HCT116 (cell line): ENCODE data around the gene UBE2R2. TPM values are rescaled to one million over a fixed set of nuclear protein-coding genes. Genes with fewer than 3 reads are reported as not detected.
"Not testable (repeated sequence)": the region's sequence is repeated elsewhere in the genome, so short reads cannot be mapped to it uniquely, and the experiment has no call there.

Experiments
- ATAC-seq: fragments of 200-7000 bp; cut with Tn5 transposase; 2 replicates; pipeline ENCODE4 v1.9.1; 2020; ENCODE audit warnings: mild to moderate bottlenecking, moderate library complexity
- BruUV-seq: library from RNA; stranded (reverse); fragments of 400-500 nt; replicated peaks from 2 replicates; lab custom pipeline; 2021; lab: Mats Ljungman, UMichigan
- CTCF ChIA-PET: fragments of 300-600 bp; sonication (Branson Sonifier 250); formaldehyde crosslinking; loops from one replicate; lab custom pipeline; 2021; ENCODE audit warnings: antibody characterized with exemption; lab: Charles Lee
- POLR2A ChIA-PET: fragments of 300-600, 350-600 bp; sonication (Branson Sonifier 250); formaldehyde crosslinking; loops from one replicate; lab custom pipeline; 2021; ENCODE audit warnings: antibody characterized with exemption; lab: Charles Lee
- RAD21 ChIA-PET, 2 experiments: fragments of 300-600 bp; sonication (Branson Sonifier 250); formaldehyde crosslinking; loops; one replicate each; lab custom pipeline; 2023; ENCODE audit warnings: low total read pairs in 2 of 2; ENCODE audit not compliant: uncharacterized antibody in 2 of 2, unreplicated experiment in 2 of 2, low non-redundant PET in 1 of 2; lab: Charles Lee
- DNase-seq: peaks from one replicate; pipeline ENCODE4 v3.0.0-alpha.2; 2010; ENCODE audit warnings: low read depth, low spot score
- H2AFZ ChIP-seq: fragments of 200-600 bp; shearing (Covaris generic), sonication (generic); 2 replicates; pipeline ENCODE4 v1.6.1; 2017; ENCODE audit warnings: low read depth, mixed run types, mixed read lengths, antibody characterized with exemption, low read length; ENCODE audit not compliant: poor library complexity, severe bottlenecking
- H3K27ac ChIP-seq: 2 replicates; pipeline ENCODE4 v1.5.1; 2012; ENCODE audit warnings: low read depth, low read length
- H3K27me3 ChIP-seq: fragments of 200-600 bp; sonication (generic); 2 replicates; pipeline ENCODE4 v1.6.1; 2016; ENCODE audit warnings: mixed run types, low read length, mixed read lengths; ENCODE audit not compliant: insufficient read depth
- H3K36me3 ChIP-seq, 2 experiments: fragments of 200-500 bp in 1 of 2; fragments of 200-600 bp in 1 of 2; sonication (Bioruptor generic) in 1 of 2; sonication (generic) in 1 of 2; 2 replicates each; pipeline versions ENCODE4 v1.5.1 to v1.6.1; 2014 to 2016; ENCODE audit warnings: low read length in 2 of 2, inconsistent platforms in 1 of 2, mixed read lengths in 1 of 2, mixed run types in 1 of 2; ENCODE audit not compliant: insufficient read depth in 2 of 2, control insufficient read depth in 1 of 2
- H3K4me1 ChIP-seq, 2 experiments: fragments of 200-600 bp in 1 of 2; sonication (generic) in 1 of 2; 2 replicates each; pipeline versions ENCODE4 v1.5.1 to v1.6.1; 2012 to 2017; ENCODE audit warnings: low read length in 2 of 2, inconsistent platforms in 1 of 2, mild to moderate bottlenecking in 1 of 2, mixed read lengths in 1 of 2, mixed run types in 1 of 2, moderate library complexity in 1 of 2; ENCODE audit not compliant: insufficient read depth in 2 of 2, control insufficient read depth in 1 of 2
- H3K4me2 ChIP-seq: fragments of 200-600 bp; sonication (generic); 2 replicates; pipeline ENCODE4 v1.6.1; 2017; ENCODE audit warnings: mixed run types, low read length, mixed read lengths
- H3K4me3 ChIP-seq, 2 experiments: fragments of 200-600 bp in 1 of 2; sonication (generic) in 1 of 2; replicated peaks in 1 of 2; 2 replicates each; pipeline ENCODE4 v1.5.1; 2011 to 2016; ENCODE audit warnings: low read length in 2 of 2, control low read depth in 1 of 2, low read depth in 1 of 2, mild to moderate bottlenecking in 1 of 2, mixed read lengths in 1 of 2, mixed run types in 1 of 2
- H3K79me2 ChIP-seq: fragments of 200-600 bp; sonication (generic); 2 replicates; pipeline ENCODE4 v1.6.1; 2017; ENCODE audit warnings: mild to moderate bottlenecking, mixed run types, low read length, moderate library complexity, mixed read lengths; ENCODE audit not compliant: insufficient read depth
- H3K9ac ChIP-seq: fragments of 200-600 bp; sonication (generic); 2 replicates; pipeline ENCODE4 v1.6.1; 2016; ENCODE audit warnings: low read length, mixed read lengths
- H3K9me2 ChIP-seq: fragments of 200-600 bp; sonication (generic), shearing (Covaris generic); 2 replicates; pipeline ENCODE4 v1.6.1; 2017; ENCODE audit warnings: mixed run types, mild to moderate bottlenecking, moderate library complexity; ENCODE audit not compliant: insufficient read depth
- H3K9me3 ChIP-seq, 2 experiments: fragments of 200-500 bp in 1 of 2; fragments of 200-600 bp in 1 of 2; sonication (Bioruptor generic) in 1 of 2; sonication (generic) in 1 of 2; 2 replicates each; pipeline ENCODE4 v1.6.1; 2014 to 2017; ENCODE audit warnings: low read length in 2 of 2, mixed read lengths in 2 of 2, inconsistent platforms in 1 of 2, low read depth in 1 of 2, mild to moderate bottlenecking in 1 of 2, mixed run types in 1 of 2, moderate library complexity in 1 of 2; ENCODE audit not compliant: control insufficient read depth in 1 of 2, insufficient read depth in 1 of 2
- H4K20me1 ChIP-seq: fragments of 200-600 bp; sonication (generic), shearing (Covaris generic); 2 replicates; pipeline ENCODE4 v1.6.1; 2017; ENCODE audit warnings: mixed run types, mild to moderate bottlenecking, moderate library complexity; ENCODE audit not compliant: insufficient read depth
- CBX3 ChIP-seq: IDR thresholded peaks from 2 replicates; pipeline ENCODE4 v1.6.1; 2012; ENCODE audit warnings: low read depth
- CEBPB ChIP-seq: IDR thresholded peaks from 2 replicates; pipeline ENCODE4 v1.6.1; 2012; ENCODE audit warnings: low read depth
- CTCF ChIP-seq, 3 experiments: fragments of 200-600 bp in 1 of 3; sonication (generic) in 1 of 3; IDR thresholded peaks in 2 of 3; conservative IDR thresholded peaks in 1 of 3; 2 replicates each; pipeline ENCODE4 v1.5.1; 2012 to 2017; ENCODE audit warnings: low read depth in 2 of 3, low read length in 2 of 3, antibody characterized with exemption in 1 of 3, borderline replicate concordance in 1 of 3, control low read depth in 1 of 3, mild to moderate bottlenecking in 1 of 3, mixed read lengths in 1 of 3, mixed run types in 1 of 3, moderate library complexity in 1 of 3; ENCODE audit not compliant: insufficient read depth in 1 of 3
- EGR1 ChIP-seq: IDR thresholded peaks from 2 replicates; pipeline ENCODE4 v1.6.1; 2012; ENCODE audit warnings: low read depth
- EZH2 ChIP-seq: fragments of 200-600 bp; sonication (generic); IDR thresholded peaks from 2 replicates; pipeline ENCODE4 v1.6.1; 2017; ENCODE audit warnings: antibody characterized with exemption, mixed run types
- JUND ChIP-seq: IDR thresholded peaks from 2 replicates; pipeline ENCODE4 v1.6.1; 2012
- MAX ChIP-seq: IDR thresholded peaks from 2 replicates; pipeline ENCODE4 v1.6.1; 2012
- RAD21 ChIP-seq: IDR thresholded peaks from 2 replicates; pipeline ENCODE4 v1.6.1; 2012; ENCODE audit warnings: low read depth, mild to moderate bottlenecking
- TCF7L2 ChIP-seq: IDR thresholded peaks from 2 replicates; pipeline ENCODE4 v1.7.0; 2011; ENCODE audit warnings: borderline replicate concordance, inconsistent platforms; ENCODE audit not compliant: insufficient read depth, insufficient read length; ENCODE audit errors: extremely low read depth
- ZBTB33 ChIP-seq: IDR thresholded peaks from 2 replicates; pipeline ENCODE4 v1.6.1; 2011; ENCODE audit warnings: mild to moderate bottlenecking, low read length, moderate library complexity; ENCODE audit not compliant: insufficient replicate concordance; ENCODE audit errors: extremely low read depth
- ZFX ChIP-seq: fragments of 450-650 bp; IDR thresholded peaks from 2 replicates; pipeline ENCODE4 v1.6.1; 2017
- intact Hi-C: fragments of 100-400 bp; cut with micrococcal nuclease; formaldehyde crosslinking; loops from 2 replicates; pipeline ENCODE4 v1.10.0; 2022
- total RNA-seq: library from RNA; stranded (reverse); gene quantifications from one replicate; pipeline ENCODE4 v1.2.1, GENCODE V29; 2021; ENCODE audit not compliant: unreplicated experiment

Gene UBE2R2
- total RNA-seq, 1 experiment from 2014 or later, result 47.0 TPM

DNA sequence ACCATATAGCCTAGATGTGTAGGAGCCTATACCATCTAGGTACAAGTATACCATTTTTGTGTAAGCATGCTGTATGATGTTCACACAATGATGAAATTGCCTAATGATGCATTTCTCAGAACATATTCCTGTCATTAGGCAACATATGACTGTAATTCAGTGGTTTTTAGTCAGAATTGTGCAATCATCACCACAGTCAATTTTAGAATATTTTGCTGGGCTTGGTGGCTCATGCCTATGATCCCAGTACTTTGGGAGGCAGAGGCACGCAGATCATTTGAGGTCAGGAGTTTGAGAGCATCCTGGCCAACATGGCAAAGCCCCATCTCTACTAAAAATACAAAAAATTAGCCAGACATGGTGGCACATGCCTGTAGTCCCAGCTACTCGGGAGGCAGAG, 19.3 kb downstream of the UBE2R2 start:
- POLR2A ChIA-PET, H3K9me2 ChIP-seq, H3K9ac ChIP-seq, H3K4me1 ChIP-seq, BruUV-seq, H3K27ac ChIP-seq, H2AFZ ChIP-seq, H3K36me3 ChIP-seq, intact Hi-C loops, CTCF ChIA-PET, RAD21 ChIA-PET, H3K4me2 ChIP-seq, ATAC-seq, H3K9me3 ChIP-seq, DNase-seq, H3K27me3 ChIP-seq, H3K4me3 ChIP-seq: not testable (repeated sequence)
- TF ChIP-seq CEBPB, result peak; percentile 48
- Histone ChIP-seq H3K79me2 (peaks cover 97% of the 10 kb centered on the region), H4K20me1 (peaks cover 13% of the 10 kb centered on the region)

DNA sequence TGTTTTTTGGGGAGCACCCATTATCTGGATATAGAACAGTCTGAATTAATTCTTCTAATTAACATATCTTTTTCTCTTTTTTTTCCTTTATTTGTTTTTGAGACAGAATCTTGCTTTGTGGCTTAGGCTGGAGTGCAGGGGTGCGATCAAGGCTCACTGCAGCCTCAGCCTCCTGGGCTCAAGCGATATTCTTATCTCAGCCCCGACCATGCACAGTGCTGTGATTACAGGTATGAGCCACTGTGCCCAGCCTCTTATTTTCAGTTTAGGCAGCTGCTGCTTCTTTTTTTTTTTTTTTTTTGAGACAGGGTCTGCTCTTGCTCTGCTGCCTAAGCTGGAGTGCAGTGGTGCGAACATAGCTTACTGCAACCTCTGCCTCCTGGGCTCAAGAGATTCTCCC, 20.2 kb downstream of the UBE2R2 start:
- RAD21 ChIA-PET, result no interaction called here
- peaks cover 18% of the 10 kb centered on the region for H4K20me1 ChIP-seq
- H3K9me3 ChIP-seq, result no peaks in the 10 kb centered on the region
- no peak overlapping the region for H3K4me3 ChIP-seq
- peaks cover 99% of the 10 kb centered on the region for H3K79me2 ChIP-seq
- H3K36me3 ChIP-seq, result no peaks in the 10 kb centered on the region
- H2AFZ ChIP-seq, result no peak overlapping the region
- no peaks in the 10 kb centered on the region for H3K4me1 ChIP-seq
- H3K9ac ChIP-seq, result no peak overlapping the region
- H3K4me2 ChIP-seq, result no peak overlapping the region
- no peaks in the 10 kb centered on the region for H3K27me3 ChIP-seq
- intact Hi-C loops, result no loop called here
- DNase-seq, result no peak
- TF ChIP-seq JUND (no peak), ZFX (no peak), RAD21 (no peak), CBX3 (no peak), EZH2 (no peak), EGR1 (no peak), ZBTB33 (no peak), CTCF (IDR thresholded peaks at IDR 0.05 in 2 of 3, conservative IDR thresholded peaks at IDR 0.05 in 1 of 3; ENCODE audit: borderline replicate concordance in 1 of 3, insufficient read depth in 1 of 3, low read depth in 2 of 3, low read length in 2 of 3) (no peak), TCF7L2 (no peak), MAX (no peak)
- TF ChIP-seq, all 23 proteins: peak for 0
- no TSS peak for BruUV-seq
- H3K27ac ChIP-seq, result no peak overlapping the region
- ChIA-PET POLR2A (interaction anchor here (1.0 kb wide), 1 partner anchor 19 kb away, joined by 3 read pairs; no protein-coding TSS in a partner anchor), CTCF (no interaction called here)
- ATAC-seq, result no peak
- H3K9me2 ChIP-seq, result no peaks in the 10 kb centered on the region
